Fibroblast of gingiva (primary cell): ENCODE results near the gene ZCCHC10.
A peak's percentile ranks its signal among the peaks of the same experiment; 100 is the strongest.
"Not testable (repeated sequence)": the region's sequence is repeated elsewhere in the genome, so short reads cannot be mapped to it uniquely, and the experiment has no call there.

Experiments used
- DNase-seq: peaks from one replicate; pipeline ENCODE4 v3.0.0-alpha.2; 2011; ENCODE audit warnings: low read depth

Gene ZCCHC10

DNA sequence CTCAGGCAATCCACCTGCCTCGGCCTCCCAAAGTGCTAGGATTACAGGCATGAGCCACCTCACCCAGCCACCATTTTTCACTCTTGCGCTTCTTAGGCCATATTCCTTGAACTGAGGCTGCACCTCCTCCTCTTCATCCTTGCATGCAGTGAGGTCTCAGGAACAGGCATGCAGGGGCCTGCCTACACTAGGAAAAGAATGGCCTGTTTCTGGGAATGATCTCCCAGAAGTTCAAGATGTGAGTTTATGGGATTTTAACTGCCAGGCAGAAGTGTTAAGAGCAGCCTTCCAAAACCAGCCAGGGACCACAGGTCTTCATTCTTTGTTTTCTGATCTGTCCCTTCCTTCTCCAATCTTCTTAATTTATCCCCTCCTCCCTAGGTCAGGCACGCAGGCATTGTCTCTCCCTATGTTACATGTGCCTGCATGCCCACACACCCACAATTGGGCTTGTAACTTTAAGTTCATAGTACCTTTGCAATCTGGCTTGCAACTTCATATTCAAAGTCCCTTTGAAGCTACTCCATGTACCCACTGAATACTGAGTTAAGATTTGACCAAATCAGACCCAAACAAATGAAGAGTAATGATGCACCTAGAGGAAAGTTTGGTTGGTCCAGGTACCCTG lies 14.9 kb upstream of the ZCCHC10 start:
- DNase-seq, result no peak

- not testable (repeated sequence) for DNase-seq
These were observed 10.3 kb upstream of the ZCCHC10 start for GRCh38 chr5:133036677-133037076.

- DNase-seq, result no peak
These were observed 8.9 kb upstream of the ZCCHC10 start for GRCh38 chr5:133035224-133035623.

- DNase-seq, result no peak
These were observed 7.7 kb upstream of the ZCCHC10 start for GRCh38 chr5:133034064-133034463.

- DNase-seq, result no peak
These were observed 6.7 kb upstream of the ZCCHC10 start for GRCh38 chr5:133032852-133033742.

DNA sequence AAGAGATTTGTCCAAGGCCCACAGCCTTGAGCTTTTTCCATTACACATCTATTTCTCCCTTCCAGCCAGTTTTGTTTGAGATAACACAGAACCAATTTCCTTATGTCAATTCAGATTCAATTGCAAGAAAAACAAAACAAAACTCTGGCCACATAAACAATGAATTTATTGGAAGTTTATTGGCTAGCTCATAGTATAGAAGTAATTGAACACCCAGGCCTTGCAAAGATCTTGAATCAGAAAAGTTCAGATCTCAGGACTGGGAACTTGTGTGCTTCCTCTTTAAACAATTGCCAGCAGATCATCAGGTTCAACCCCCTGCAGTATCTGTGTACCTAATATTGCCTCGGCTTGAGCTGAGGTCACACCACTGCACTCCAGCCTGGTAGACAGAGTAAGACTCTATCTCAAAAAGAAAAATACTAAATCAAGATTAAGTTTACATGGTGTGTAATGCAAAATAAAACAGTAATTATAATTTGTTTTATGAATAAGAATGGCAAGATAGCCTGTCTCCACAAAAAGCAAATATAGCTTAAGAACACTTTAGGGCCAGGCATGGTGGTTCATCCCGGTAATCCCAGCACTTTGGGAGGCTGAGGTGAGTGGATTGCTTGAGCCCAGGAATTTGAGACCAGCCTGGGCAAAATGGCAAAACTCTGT lies 4.1 kb upstream of the ZCCHC10 start:
- no peak for DNase-seq

DNA sequence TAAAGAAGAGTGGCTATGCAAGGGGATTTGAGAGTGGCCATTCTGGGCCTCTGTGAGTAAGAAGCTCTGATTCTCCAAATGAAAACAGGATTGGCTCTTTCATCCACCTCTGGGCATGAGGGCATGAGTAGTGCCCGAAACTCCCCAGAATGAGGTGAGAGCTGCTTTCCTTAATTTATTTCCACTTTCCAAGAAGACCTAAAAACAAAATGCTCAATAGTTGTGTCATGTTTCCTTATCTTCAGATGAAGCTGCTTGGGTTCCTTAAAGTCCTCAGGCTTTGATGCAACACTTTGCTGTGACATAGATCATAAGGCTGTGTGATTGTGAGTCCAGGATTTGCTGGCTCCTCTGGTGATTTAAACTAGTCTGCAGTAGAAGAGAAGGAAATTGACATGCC lies 3.1 kb upstream of the ZCCHC10 start:
- no peak for DNase-seq

GRCh38 chr5:133026664-133027153 lies 360 bp upstream of the ZCCHC10 start:
- DNase-seq, result no peak

DNA sequence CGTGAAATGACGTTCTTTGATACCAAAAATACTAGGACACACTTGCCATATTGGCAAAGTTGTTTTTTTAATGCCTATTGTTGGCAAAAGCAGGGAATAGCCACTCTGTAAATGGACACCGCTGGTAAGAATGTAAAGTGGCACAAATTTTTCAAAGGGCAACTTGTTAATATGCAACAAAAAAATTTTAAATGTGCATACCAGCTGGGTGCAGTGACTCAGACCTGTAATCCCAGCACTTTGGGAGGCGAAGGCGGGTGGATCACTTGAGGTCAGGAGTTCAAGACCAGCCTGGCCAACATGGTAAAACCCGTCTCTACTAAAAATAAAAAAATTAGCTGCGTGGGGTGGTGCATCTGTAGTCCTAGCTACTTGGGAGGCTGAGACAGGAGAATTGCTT lies 6.9 kb downstream of the ZCCHC10 start:
- not testable (repeated sequence) for DNase-seq

DNA sequence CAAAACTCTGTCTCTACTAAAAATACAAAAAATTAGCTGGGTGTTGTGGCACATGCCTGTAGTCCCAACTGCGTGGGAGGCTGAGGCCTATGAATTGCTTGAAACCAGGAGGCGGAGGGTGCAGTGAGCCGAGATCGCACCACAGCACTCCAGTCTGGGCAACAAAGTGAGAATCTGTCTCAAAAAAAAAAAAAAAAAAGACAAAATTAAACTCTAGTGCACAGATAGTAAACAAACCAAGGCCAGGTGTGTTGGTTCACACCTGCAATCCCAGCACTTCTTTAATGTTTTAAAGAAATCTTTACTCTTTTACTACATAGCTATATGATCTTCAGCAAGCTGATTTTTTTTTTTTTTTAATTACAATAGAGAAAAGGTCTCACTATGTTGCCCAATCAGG lies 8.4 kb downstream of the ZCCHC10 start:
- no peak for DNase-seq

- DNase-seq, result peak; percentile 36
These were observed 10.9 kb downstream of the ZCCHC10 start for GRCh38 chr5:133015466-133015865.

GRCh38 chr5:133008455-133008854 lies 17.9 kb downstream of the ZCCHC10 start:
- not testable (repeated sequence) for DNase-seq

GRCh38 chr5:133006653-133007052 lies 19.7 kb downstream of the ZCCHC10 start:
- no peak for DNase-seq

DNA sequence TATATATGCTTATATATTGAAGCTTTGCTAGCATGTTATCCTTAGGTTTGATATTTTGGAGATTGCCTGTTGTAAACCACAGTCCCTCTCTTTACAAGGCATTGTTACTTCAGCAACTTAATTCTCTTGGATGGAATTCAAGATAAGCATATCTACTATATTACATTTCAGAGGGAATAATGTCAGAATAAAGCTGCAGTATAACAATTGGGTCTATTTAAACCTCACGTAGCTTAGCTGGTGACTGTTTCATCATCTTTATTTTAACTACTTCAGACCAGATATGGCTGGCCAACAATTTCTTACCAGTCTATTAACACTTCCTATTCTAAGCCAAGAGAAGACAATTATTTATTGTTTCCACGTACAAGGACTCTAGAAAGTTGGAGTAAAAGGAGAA lies 27.1 kb downstream of the ZCCHC10 start:
- peak; percentile 36 for DNase-seq

DNA sequence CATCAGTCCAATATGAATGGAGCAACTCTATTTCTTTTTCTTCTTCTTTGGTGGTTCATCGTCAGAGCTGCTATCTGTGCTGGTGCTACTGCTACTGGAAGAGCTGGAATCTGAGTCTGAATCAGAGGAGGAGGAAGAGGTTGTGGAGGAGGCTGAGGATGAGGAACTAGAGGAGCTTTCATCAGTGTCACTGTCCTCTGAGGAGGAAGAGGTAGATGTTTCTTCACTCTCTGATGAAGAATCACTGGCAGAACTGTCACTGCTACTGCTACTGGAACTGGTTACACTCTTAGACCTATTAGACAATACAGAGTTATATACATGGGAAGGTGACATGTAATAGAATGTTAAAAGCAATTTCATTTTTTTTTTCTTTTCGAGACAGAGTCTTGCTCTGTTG lies 27.8 kb downstream of the ZCCHC10 start:
- DNase-seq, result no peak

DNA sequence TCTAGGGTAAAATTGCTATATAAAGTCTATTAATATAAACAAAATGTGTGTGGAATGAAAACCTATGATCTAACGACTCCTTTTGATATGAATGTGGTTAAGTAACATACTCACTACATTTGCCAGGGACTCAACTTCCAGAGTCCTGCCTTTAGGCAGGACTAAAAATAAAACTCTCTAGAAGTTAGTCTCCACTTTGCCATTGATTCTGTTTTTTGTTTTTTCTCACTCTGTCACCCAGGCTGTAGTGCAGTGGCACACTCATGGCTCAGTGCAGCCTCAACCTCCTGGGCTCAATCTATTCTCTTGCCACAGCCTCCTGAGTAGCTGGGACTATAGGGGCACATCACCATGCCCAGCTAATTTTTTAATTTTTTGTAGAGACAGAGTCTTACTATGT lies 30.0 kb downstream of the ZCCHC10 start:
- no peak for DNase-seq

DNA sequence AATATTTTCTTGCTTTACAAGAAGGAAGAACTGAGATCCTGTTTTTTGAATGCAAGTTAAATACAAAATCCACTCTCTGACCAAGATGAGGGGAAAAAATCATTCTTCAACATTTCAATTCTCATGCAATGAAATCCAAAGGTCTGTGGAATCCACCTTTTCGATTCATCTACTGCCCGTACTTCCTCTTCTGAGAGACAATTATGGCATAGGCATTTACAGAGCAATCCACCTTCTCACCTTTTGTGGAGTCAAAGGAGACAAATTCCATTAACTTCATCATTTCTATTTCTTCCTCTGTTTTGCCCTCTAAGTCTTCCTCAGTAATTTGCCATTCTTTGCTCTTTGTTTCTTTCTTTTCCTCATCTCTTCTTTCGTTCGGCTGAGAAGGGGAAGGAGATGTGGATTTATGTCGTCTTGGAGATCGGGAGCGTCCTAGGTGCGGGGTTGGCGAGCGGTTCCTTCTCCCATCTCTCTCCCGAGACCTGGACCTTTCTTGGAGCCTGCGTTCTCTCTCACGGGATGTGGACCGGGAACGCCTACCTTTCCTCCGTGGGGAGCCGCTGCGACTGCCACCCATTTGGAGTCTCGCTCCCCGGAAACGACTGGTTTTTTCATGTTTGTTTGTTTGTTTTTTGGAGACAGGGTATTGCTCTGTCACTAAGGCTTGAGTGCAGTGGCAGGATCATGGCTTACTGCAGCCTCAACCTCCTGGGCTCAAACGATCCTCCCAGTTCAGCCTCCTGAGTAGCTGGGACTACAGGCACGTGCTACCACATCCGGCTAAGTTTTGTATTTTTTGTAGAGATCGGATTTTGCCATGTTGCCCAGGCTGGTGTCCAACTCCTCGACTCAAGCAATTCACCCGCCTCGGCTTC lies 38.6 kb downstream of the ZCCHC10 start:
- DNase-seq, result no peak

- DNase-seq, result not testable (repeated sequence)
These were observed 43.4 kb downstream of the ZCCHC10 start for GRCh38 chr5:132982971-132983370.

DNA sequence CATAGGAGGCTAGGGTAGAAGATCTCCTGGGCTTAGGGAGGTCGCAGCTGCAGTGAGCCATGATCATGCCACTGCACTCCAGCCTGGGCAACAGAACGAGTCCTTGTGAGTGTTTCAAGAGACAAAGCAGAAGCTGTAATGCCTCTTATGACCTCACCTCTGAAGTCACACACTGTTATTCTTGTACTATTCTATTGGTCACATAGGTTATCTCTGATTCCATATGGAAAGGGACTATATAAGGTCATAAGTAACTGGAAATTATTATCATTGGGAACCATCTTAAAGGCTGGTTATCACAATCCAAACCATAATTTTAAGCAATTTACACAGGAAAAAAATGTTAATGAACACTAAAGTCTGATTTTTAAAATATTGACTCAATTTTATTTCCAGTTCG lies 45.1 kb downstream of the ZCCHC10 start:
- DNase-seq, result no peak

- no peak for DNase-seq
These were observed 46.4 kb downstream of the ZCCHC10 start for GRCh38 chr5:132979976-132980375.

- peak; percentile 31 for DNase-seq
These were observed 46.9 kb downstream of the ZCCHC10 start for GRCh38 chr5:132979367-132979940.
